CD14-positive monocyte (primary cell): Measurements from ENCODE around the gene TAF7L. TPM values are rescaled to one million over a fixed set of nuclear protein-coding genes. Genes with fewer than 3 reads are reported as not detected.

Experiments
- DNase-seq, 3 donors: peaks; one replicate each; pipeline ENCODE4 v3.0.0-alpha.2; 2011 to 2022
- H2AFZ ChIP-seq: 2 replicates; pipeline ENCODE4 v1.6.0; 2012; ENCODE audit warnings: mild to moderate bottlenecking, low read depth, low read length, inconsistent platforms; ENCODE audit not compliant: insufficient read depth, poor library complexity, severe bottlenecking
- H3K27ac ChIP-seq, 2 donors: 1 replicate in 1 of 2; 2 replicates in 1 of 2; pipeline ENCODE4 v1.5.1; 2012 to 2013; ENCODE audit warnings: low read length in 2 of 2, control low read depth in 1 of 2, inconsistent platforms in 1 of 2, low read depth in 1 of 2, mild to moderate bottlenecking in 1 of 2
- H3K27me3 ChIP-seq, 2 donors: one replicate each; pipeline versions ENCODE4 v1.6.0 to v1.6.1; 2011 to 2013; ENCODE audit warnings: low read length in 2 of 2; ENCODE audit not compliant: control insufficient read depth in 2 of 2, insufficient read depth in 2 of 2
- H3K36me3 ChIP-seq, 2 donors: replicated peaks in 1 of 2; 1 replicate in 1 of 2; 2 replicates in 1 of 2; pipeline versions ENCODE4 v1.5.1 to v1.6.1; 2012 to 2013; ENCODE audit warnings: low read length in 2 of 2, control low read depth in 1 of 2, inconsistent platforms in 1 of 2, mild to moderate bottlenecking in 1 of 2; ENCODE audit not compliant: insufficient read depth in 2 of 2, control insufficient read depth in 1 of 2
- H3K4me1 ChIP-seq, 2 donors: 1 replicate in 1 of 2; 2 replicates in 1 of 2; pipeline versions ENCODE4 v1.5.1 to v1.6.1; 2012 to 2013; ENCODE audit warnings: low read length in 2 of 2, control low read depth in 1 of 2, inconsistent platforms in 1 of 2, mild to moderate bottlenecking in 1 of 2, moderate library complexity in 1 of 2; ENCODE audit not compliant: insufficient read depth in 2 of 2, control insufficient read depth in 1 of 2
- H3K4me2 ChIP-seq: replicated peaks from 2 replicates; pipeline ENCODE3; 2012; ENCODE audit warnings: low read length, moderate library complexity, mild to moderate bottlenecking; ENCODE audit not compliant: poor library complexity, severe bottlenecking; ENCODE audit errors: extremely low read depth
- H3K4me3 ChIP-seq, 3 experiments: fragments of 200-600 bp in 1 of 3; sonication (generic) in 1 of 3; replicated peaks in 1 of 3; 1 replicate in 2 of 3; 2 replicates in 1 of 3; pipeline ENCODE4 v1.5.1; 2011 to 2013; ENCODE audit warnings: low read length in 3 of 3, mild to moderate bottlenecking in 3 of 3, control low read depth in 2 of 3, low read depth in 2 of 3, inconsistent platforms in 1 of 3, moderate library complexity in 1 of 3
- H3K79me2 ChIP-seq: 2 replicates; pipeline ENCODE4 v1.6.0; 2012; ENCODE audit warnings: mild to moderate bottlenecking, control low read depth, inconsistent platforms, low read length, moderate library complexity; ENCODE audit not compliant: insufficient read depth
- H3K9ac ChIP-seq: 2 replicates; pipeline ENCODE4 v1.6.0; 2017; ENCODE audit warnings: low read length, mild to moderate bottlenecking; ENCODE audit not compliant: insufficient read depth, poor library complexity, severe bottlenecking
- H3K9me3 ChIP-seq, 2 donors: replicated peaks in 1 of 2; 1 replicate in 1 of 2; 2 replicates in 1 of 2; pipeline versions ENCODE4 v1.5.1 to v1.6.1; 2012 to 2013; ENCODE audit warnings: low read length in 2 of 2, control low read depth in 1 of 2; ENCODE audit not compliant: control insufficient read depth in 1 of 2, insufficient read depth in 1 of 2
- H4K20me1 ChIP-seq: 2 replicates; pipeline ENCODE4 v1.6.0; 2012; ENCODE audit warnings: mild to moderate bottlenecking, low read length, control low read depth, moderate library complexity; ENCODE audit not compliant: insufficient read depth
- H3K27ac Mint-ChIP-seq, 7 donors: one replicate each; pipeline ENCODE4 v1.8.0; 2020; ENCODE audit warnings: mild to moderate bottlenecking in 7 of 7, mixed read lengths in 7 of 7, moderate library complexity in 6 of 7, inconsistent platforms in 2 of 7
- H3K27me3 Mint-ChIP-seq, 3 donors: one replicate each; pipeline ENCODE4 v1.8.0; 2021 to 2022; ENCODE audit warnings: low read depth in 3 of 3, mild to moderate bottlenecking in 3 of 3, mixed read lengths in 3 of 3, moderate library complexity in 3 of 3, inconsistent platforms in 1 of 3
- H3K36me3 Mint-ChIP-seq, 2 donors: one replicate each; pipeline ENCODE4 v1.8.0; 2020; ENCODE audit warnings: mixed read lengths in 2 of 2, inconsistent platforms in 1 of 2, mild to moderate bottlenecking in 1 of 2
- H3K4me1 Mint-ChIP-seq: one replicate; pipeline ENCODE4 v1.8.0; 2020; ENCODE audit warnings: mild to moderate bottlenecking, mixed read lengths
- H3K4me3 Mint-ChIP-seq, 2 donors: one replicate each; pipeline ENCODE4 v1.8.0; 2020; ENCODE audit warnings: mild to moderate bottlenecking in 2 of 2, mixed read lengths in 2 of 2, moderate library complexity in 1 of 2
- H3K9me3 Mint-ChIP-seq, 7 donors: one replicate each; pipeline ENCODE4 v1.8.0; 2020 to 2022; ENCODE audit warnings: mixed read lengths in 7 of 7, mild to moderate bottlenecking in 6 of 7, moderate library complexity in 6 of 7, inconsistent platforms in 2 of 7
- WGBS: methylation state at CpG from one replicate; pipeline ENCODE4 v1.1.5; 2013; ENCODE audit warnings: missing lambda C conversion rate; ENCODE audit not compliant: insufficient coverage; 5-methylcytosine and 5-hydroxymethylcytosine counted together
- intact Hi-C, 2 donors: fragments of 100-400 bp; cut with micrococcal nuclease; formaldehyde crosslinking; loops; one replicate each; pipeline versions ENCODE4 v1.15.0 to v1.15.1; 2023
- polyA plus RNA-seq, 3 donors: library from polyadenylated mRNA; depleted of rRNA in 1 of 3; unstranded in 2 of 3; stranded (reverse) in 1 of 3; fragments of 300-500 nt in 2 of 3; fragments of >200 nt in 1 of 3; fragmentation: Illumina TruSeq in 2 of 3; gene quantifications; 1 replicate in 2 of 3; 2 replicates in 1 of 3; pipeline ENCODE4 v1.2.3, GENCODE V29; 2012 to 2021
- TF ChIP-seq, protein P1 (sequence below): fragments of 200-600 bp; IDR thresholded peaks from one replicate; pipeline ENCODE4 v1.8.0; 2022; ENCODE audit warnings: antibody characterized with exemption, mild to moderate bottlenecking

The TAF7L gene
- polyA plus RNA-seq, 3 donors = not detected

DNA sequence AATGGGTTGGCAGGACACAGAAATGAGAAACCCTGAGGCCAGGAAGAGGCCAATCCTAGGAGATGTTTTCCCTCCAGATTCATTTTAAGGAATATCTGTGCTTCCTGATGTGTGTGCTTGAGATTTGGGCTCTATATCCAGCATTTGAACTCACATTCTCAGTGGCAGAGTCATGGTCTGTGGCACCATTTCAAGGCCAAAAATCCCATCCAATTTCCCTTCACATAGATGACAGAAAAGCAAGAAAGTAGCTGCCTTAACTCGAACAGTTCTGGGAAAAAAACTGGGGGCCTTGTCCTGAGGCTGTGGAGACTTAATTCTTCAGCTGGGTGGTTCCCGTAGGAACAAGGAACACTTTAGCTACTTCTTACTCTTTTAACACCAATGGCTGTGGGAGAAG, 27.4 kb downstream of the TAF7L start:
- H3K4me2 ChIP-seq = no peak overlapping the region

DNA sequence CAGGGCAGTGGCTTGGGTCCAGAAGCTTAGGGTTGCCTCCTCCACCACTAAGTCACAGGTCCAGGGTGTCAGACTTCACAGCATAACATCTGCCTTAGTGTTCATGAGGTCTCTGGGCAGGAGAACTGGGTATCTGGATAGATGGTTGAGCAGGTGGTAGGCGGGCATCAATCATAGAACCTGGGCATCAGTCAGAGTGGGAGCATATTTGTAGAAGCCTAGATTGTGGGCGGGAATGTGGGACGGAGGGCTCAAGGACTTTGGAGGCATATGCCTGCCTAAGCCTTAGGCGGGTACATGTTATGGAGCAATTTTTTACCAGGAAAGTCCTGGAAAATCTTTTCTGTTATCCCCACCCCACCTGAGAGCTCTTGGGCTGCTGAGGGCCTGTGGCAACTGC, 28.5 kb downstream of the TAF7L start:
- Mint-ChIP-seq H3K4me1 (no peaks in the 10 kb centered on the region), H3K9me3 (no peaks in the 10 kb centered on the region), H3K27me3 (peaks cover 0 to 15% (median 1%) of the 10 kb centered on the region in 3 donors), H3K36me3 (no peaks in the 10 kb centered on the region), H3K27ac (no peak overlapping the region), H3K4me3 (no peak overlapping the region)
- Histone ChIP-seq H3K36me3 (no peaks in the 10 kb centered on the region), H3K4me1 (no peaks in the 10 kb centered on the region), H3K4me3 (no peak overlapping the region), H2AFZ (no peak overlapping the region), H3K9ac (no peak overlapping the region), H3K9me3 (no peaks in the 10 kb centered on the region), H4K20me1 (no peaks in the 10 kb centered on the region), H3K79me2 (no peaks in the 10 kb centered on the region), H3K27me3 (no peaks in the 10 kb centered on the region), H3K4me2 (no peak overlapping the region), H3K27ac (no peak overlapping the region)
- TF ChIP-seq, protein P1, sequence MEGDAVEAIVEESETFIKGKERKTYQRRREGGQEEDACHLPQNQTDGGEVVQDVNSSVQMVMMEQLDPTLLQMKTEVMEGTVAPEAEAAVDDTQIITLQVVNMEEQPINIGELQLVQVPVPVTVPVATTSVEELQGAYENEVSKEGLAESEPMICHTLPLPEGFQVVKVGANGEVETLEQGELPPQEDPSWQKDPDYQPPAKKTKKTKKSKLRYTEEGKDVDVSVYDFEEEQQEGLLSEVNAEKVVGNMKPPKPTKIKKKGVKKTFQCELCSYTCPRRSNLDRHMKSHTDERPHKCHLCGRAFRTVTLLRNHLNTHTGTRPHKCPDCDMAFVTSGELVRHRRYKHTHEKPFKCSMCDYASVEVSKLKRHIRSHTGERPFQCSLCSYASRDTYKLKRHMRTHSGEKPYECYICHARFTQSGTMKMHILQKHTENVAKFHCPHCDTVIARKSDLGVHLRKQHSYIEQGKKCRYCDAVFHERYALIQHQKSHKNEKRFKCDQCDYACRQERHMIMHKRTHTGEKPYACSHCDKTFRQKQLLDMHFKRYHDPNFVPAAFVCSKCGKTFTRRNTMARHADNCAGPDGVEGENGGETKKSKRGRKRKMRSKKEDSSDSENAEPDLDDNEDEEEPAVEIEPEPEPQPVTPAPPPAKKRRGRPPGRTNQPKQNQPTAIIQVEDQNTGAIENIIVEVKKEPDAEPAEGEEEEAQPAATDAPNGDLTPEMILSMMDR = no peak
- intact Hi-C loops = no loop called here
- no peak for DNase-seq
- 100% methylated on average over 1 of the region's 4 CpGs for WGBS

More for the DNA sequence above, 27.4 kb downstream of the TAF7L start:
- no peaks in the 10 kb centered on the region for H3K27me3 ChIP-seq
- no peaks in the 10 kb centered on the region for H3K36me3 ChIP-seq
- no peaks in the 10 kb centered on the region for H3K9me3 ChIP-seq
- intact Hi-C loops = no loop called here
- no peak overlapping the region for H2AFZ ChIP-seq
- no peak overlapping the region for H3K27ac Mint-ChIP-seq
- H3K9me3 Mint-ChIP-seq = no peaks in the 10 kb centered on the region
- no peak overlapping the region for H3K27ac ChIP-seq
- H3K4me1 ChIP-seq = no peaks in the 10 kb centered on the region
- no peak overlapping the region for H3K4me3 Mint-ChIP-seq
- H3K27me3 Mint-ChIP-seq = peaks cover 0 to 15% (median 1%) of the 10 kb centered on the region in 3 donors
- no peak for DNase-seq
- H3K79me2 ChIP-seq = no peaks in the 10 kb centered on the region
- TF ChIP-seq, protein P1 = no peak
- no CpG with 5 or more reads among the region's 2 CpGs for WGBS
- H3K36me3 Mint-ChIP-seq = no peaks in the 10 kb centered on the region
- H3K4me1 Mint-ChIP-seq = no peaks in the 10 kb centered on the region
- H3K4me3 ChIP-seq = no peak overlapping the region
- no peaks in the 10 kb centered on the region for H4K20me1 ChIP-seq
- no peak overlapping the region for H3K9ac ChIP-seq
